ENCODE measurements around the gene RPP30.
"Not testable (repeated sequence)": the region's sequence is repeated elsewhere in the genome, so short reads cannot be mapped to it uniquely, and the experiment has no call there.

RPP30 gene

DNA sequence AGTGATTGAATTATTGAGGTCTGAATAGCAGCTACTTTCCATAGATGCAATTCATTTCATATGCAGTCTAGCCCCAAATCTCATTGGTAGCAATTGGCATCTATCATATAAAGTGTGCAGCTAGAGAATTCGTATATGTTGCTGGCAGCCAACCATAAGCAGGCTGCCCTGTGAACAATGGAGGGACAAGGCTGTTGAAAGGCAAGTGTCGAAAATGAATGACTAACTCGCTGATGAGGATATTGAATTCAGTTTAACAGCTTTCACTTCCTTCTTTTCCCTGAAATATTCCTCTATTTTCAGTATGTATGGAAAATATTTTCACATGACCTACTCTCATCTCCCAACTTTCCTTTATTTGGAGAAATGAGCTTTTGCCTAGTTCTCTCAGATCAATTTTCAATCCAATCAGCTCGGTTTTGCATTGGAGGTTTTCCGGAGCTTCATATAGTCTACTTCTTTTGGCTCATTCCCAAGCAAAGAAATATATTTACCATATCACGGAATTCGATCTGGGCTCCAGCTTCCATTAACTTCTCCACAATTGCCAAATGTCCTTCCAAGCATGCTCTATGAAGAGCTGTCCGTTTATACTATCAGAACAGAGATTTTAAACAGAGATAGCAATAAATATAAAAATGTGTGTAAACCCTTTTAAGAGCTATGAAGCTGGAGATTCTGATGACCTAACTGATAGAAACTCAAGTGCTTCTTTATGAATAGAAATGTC is 45.6 kb downstream of the RPP30 start:
- DNase-seq (ENCODE audit: low spot score): no peak

DNA sequence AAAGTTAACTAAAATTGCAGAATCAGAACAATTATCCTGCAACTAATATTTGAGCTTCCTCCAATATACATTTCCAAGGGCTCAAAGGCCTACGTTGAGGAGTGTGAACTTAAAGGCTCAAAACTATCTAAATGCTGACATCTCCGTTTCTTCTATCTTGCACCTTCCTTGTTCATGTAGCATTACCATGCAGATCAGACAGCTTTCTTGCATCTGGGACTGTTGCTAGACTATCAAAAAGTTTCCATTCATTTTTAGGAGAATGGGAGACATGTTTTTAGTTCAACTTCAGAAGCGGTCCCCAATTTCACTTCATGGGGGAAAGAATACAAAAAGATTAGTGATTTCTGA is 46.2 kb downstream of the RPP30 start:
- no peak for DNase-seq (ENCODE audit: low spot score)

DNA sequence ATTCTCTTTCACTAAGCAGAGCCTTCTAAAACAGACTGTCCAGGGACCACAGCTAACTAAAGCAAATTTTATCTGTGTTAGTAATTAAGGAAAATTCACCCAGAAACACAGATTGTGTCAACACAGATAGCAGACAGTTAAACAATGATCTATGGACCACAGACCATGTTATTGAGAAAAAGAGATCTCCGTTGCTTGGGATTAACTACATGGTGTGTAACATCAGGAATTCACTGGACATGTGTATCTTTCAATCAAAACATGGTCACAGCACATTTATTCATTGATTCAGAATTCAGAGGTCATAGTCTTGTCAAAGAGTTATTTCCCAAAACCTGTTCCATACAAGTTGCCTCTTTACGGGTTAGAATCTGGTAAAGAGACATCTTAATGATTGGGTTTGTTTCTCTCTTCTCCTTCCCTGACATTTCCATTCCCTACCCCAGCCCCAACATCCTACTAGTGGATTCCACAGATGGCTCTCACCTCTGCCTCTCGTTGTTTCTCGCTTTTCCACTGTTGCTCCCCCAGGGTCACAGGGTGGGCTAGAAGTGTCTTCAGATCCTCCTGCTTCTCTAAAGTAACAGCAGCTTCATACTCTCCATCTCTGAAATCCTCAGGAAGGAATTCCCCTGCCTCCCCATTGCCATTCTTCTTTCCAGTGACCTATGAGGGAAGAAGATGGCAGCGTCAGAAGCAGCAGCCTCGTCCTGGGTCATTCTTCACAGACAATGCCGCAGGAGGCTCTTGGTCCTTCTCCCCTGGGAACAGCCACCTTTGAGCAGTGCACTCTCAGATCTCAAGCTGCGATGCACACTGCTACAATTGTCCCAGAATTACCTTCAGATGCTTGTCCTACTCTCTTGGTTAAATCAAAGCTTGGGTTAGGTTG is 48.2 kb downstream of the RPP30 start:
- no peak for DNase-seq (ENCODE audit: low spot score)

DNA sequence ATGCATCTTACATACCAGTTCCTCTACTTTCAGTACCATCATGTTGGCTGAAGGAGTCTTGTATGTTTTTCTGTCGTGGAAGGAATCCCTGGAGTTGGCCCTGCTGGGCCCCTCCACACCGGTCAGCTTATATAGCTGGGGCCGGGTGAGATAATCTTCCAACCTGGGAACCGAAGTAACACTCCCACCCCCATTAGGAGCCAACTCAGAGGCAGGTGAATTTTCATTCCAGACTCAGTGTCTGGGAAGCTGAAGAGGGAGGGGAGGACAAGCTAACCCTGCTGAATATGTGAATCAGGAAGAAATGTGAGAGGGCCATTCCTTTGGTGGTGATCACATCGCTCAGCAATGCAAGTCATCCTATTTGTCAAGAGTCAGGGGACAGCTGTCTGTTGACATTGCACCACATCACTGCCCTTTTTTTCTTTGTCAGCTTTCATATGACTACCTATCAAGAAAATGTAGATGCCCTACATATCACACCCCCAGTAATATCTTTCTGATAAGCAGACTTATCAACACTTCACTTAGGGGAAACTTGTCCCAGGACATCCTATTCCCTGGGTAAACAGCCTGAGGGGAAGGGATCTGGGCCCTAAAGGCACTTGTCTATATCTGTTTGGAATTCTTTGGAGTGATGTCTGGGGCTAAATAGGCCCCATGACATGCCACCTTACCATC is 49.4 kb downstream of the RPP30 start, which contains the start of gene ANKRD1:
TSS of gene ANKRD1 (minus strand) at position 102 of the 681 bp plus-strand sequence. CDS start at position 42, 60 bp downstream.
- no peak for DNase-seq (ENCODE audit: low spot score)

- DNase-seq (ENCODE audit: low spot score): no peak
These were observed 50.1 kb downstream of the RPP30 start for GRCh38 chr10:90921906-90922305.

- no peak for DNase-seq (ENCODE audit: low spot score)
These were observed 51.4 kb downstream of the RPP30 start for GRCh38 chr10:90923111-90923731.

- DNase-seq (ENCODE audit: low spot score): no peak
These were observed 52.8 kb downstream of the RPP30 start for GRCh38 chr10:90924552-90924951.

DNA sequence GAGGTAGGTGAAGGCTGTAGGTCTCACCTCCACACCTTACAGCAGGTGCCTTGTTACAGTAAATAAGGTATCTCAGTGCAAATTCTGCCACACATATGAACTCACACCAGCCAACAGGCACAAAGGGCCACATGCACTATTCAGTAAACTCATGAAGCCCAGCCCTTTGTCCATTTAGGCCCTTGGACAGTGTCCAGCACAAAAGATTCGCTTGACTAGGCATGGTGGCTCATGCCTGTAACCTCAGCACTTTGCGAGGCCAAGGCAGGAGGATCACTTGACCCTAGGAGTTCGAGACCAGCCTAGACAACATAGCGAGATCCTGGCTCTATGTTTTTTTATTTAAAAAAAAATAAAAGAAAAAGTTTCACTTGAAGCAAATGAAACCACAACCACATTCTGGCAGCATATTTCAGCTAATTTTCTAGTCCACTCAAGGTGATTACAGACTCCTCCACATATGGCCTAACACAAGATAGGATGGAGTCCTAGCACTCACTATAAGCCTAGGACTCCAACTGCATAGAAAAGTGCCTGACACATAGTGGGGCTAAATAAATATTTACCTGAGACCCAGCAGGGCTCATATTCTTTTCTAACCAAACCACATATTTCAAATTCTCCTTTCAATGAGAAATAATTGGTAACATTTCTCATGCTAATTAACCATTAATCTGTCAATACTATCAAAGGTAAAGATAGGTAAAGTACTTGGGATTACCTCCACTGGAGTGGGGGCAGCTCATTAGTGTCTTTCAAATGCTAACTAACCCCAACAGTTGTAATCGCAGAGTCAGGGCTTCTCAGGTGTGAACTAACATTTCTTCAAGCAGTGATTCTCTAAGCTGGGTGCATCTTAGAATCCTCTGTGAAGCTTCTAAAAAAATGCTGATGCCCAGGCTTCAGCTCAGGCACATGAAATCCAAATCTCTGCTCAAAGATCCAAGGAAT is 53.6 kb downstream of the RPP30 start:
- DNase-seq (ENCODE audit: low spot score): no peak

GRCh38 chr10:90927293-90927692 is 55.5 kb downstream of the RPP30 start:
- DNase-seq (ENCODE audit: low spot score): no peak

GRCh38 chr10:90929179-90929578 is 57.4 kb downstream of the RPP30 start:
- no peak for DNase-seq (ENCODE audit: low spot score)

DNA sequence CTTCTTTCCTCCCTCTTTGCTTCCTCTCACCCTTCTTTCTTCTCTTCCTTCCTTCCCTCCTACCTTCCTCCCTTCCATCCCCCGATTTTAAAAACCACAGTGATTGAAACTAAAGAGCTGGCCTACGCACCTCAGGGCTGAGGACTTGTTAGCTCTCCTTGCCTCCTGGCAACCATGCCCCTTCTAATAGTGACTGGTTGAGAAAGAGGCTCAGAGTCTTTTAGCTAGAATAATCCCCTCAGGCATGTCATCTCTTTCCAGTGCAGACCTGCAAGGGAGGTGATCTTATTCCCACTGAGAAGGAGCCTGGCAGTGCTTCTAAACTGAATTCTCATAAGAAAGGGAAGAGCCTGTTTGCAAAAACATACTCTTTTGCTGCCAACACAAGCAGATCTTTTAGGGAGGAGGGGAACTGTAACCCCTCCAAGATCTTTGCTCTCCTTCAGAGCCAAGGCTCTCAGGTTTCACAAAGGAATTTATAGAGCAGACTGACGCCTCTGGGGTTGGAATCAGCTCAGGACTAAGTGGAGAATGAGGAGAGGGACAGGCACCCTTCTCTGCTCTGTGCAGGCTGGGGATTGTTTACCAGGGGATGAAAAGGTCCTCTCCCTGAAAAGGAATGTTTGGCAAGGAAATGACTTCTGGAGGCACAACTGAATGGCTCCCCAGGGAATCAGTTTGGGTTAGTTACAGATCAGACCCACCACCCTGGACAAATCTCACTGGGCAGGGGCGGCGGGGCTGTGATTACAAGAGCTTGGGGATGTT is 58.5 kb downstream of the RPP30 start:
- peak; percentile 12 for DNase-seq (ENCODE audit: low spot score)

- no peak for DNase-seq (ENCODE audit: low spot score)
These were observed 59.4 kb downstream of the RPP30 start for GRCh38 chr10:90930971-90931871.

- DNase-seq (ENCODE audit: low spot score): no peak
These were observed 64.0 kb downstream of the RPP30 start for GRCh38 chr10:90935581-90936275.

DNA sequence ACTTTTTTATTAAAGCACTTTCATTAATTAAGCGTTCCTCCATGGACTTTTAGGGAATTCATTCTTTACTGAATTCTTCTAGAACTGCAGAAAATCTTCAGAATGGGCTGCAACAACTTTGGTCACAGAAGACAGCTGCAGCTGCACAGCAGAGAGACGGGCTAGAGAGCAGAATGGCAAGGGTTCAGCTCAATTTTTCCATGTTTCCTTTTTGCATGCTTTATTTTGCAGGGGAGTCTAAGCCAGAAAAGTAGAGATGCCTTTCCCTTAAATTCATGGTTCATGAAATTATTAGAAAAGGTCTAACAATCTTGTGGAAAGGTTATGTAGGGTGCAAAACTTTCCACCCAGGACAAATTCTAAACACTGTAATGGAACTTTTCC is 64.5 kb downstream of the RPP30 start:
- no peak for DNase-seq (ENCODE audit: low spot score)

- DNase-seq (ENCODE audit: low spot score): no peak
These were observed 66.0 kb downstream of the RPP30 start for GRCh38 chr10:90937645-90938258.

GRCh38 chr10:90939116-90939515 is 67.3 kb downstream of the RPP30 start:
- DNase-seq (ENCODE audit: low spot score): no peak

- no peak for DNase-seq (ENCODE audit: low spot score)
These were observed 67.9 kb downstream of the RPP30 start for GRCh38 chr10:90939648-90940047.

DNA sequence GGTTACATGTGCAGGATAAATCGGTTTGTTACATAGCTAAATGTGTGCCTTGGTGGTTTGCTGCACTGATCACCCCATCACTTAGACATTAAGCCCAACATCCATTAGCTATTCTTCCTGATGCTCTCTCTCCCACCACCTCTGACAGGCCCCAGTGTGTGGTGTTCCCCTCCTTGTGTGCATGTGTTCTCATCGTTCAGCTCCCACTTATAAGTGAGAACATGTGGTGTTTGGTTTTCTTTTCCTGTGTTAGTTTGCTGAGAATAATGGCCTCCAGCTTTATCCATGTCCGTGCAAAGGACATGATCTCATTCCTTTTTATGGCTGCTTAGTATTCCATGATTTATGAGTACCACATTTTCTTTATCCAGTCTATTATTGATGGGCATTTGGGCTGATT is 71.2 kb downstream of the RPP30 start:
- not testable (repeated sequence) for DNase-seq (ENCODE audit: low spot score)

All from Ammon's horn (tissue), 1 donor.